H9 (cell line): ENCODE data around the gene SVOP. TPM values are rescaled to one million over a fixed set of nuclear protein-coding genes. Genes with fewer than 3 reads are reported as not detected.

Source experiments
- DNase-seq: peaks from one replicate; pipeline ENCODE4 v3.0.0-alpha.2; 2017
- H2AFZ ChIP-seq: one replicate; pipeline ENCODE4 v1.6.1; 2013; ENCODE audit warnings: mild to moderate bottlenecking, low read length, control low read depth, moderate library complexity
- H2AK5ac ChIP-seq: 2 replicates; pipeline ENCODE4 v1.6.1; 2013; ENCODE audit warnings: low read length, control low read depth, mixed read lengths; ENCODE audit not compliant: insufficient read length
- H2BK120ac ChIP-seq: one replicate; pipeline ENCODE4 v1.6.1; 2013; ENCODE audit warnings: low read depth, mild to moderate bottlenecking, low read length, control low read depth, inconsistent platforms; ENCODE audit not compliant: poor library complexity, severe bottlenecking
- H2BK12ac ChIP-seq: 2 replicates; pipeline ENCODE4 v1.6.1; 2013; ENCODE audit warnings: low read length, control low read depth, mixed read lengths, low read depth; ENCODE audit not compliant: insufficient read length
- H2BK15ac ChIP-seq: 2 replicates; pipeline ENCODE4 v1.6.1; 2013; ENCODE audit warnings: low read depth, low read length, control low read depth
- H2BK20ac ChIP-seq: one replicate; pipeline ENCODE4 v1.6.1; 2013; ENCODE audit warnings: low read depth, mild to moderate bottlenecking, low read length, control low read depth, inconsistent platforms; ENCODE audit not compliant: poor library complexity, severe bottlenecking
- H2BK5ac ChIP-seq: 2 replicates; pipeline ENCODE4 v1.6.1; 2013; ENCODE audit warnings: low read length, control low read depth, mixed read lengths; ENCODE audit not compliant: insufficient read length
- H3K14ac ChIP-seq: 2 replicates; pipeline ENCODE4 v1.6.1; 2013; ENCODE audit warnings: low read length, control low read depth; ENCODE audit not compliant: insufficient read depth
- H3K18ac ChIP-seq: 2 replicates; pipeline ENCODE4 v1.6.1; 2013; ENCODE audit warnings: low read depth, mild to moderate bottlenecking, mixed read lengths, low read length, control low read depth; ENCODE audit not compliant: insufficient read length
- H3K23ac ChIP-seq: 2 replicates; pipeline ENCODE4 v1.6.1; 2013; ENCODE audit warnings: low read length, control low read depth, mixed read lengths, low read depth; ENCODE audit not compliant: insufficient read length
- H3K23me2 ChIP-seq: 2 replicates; pipeline ENCODE4 v1.6.1; 2013; ENCODE audit warnings: low read depth, mild to moderate bottlenecking, mixed read lengths, low read length, control low read depth; ENCODE audit not compliant: insufficient read length, poor library complexity, severe bottlenecking
- H3K27ac ChIP-seq: 2 replicates; pipeline ENCODE4 v1.5.1; 2013; ENCODE audit warnings: low read length, control low read depth, mixed read lengths, low read depth; ENCODE audit not compliant: insufficient read length
- H3K27me3 ChIP-seq: 2 replicates; pipeline ENCODE4 v1.6.1; 2013; ENCODE audit warnings: low read length, control low read depth, inconsistent platforms; ENCODE audit not compliant: insufficient read depth
- H3K4ac ChIP-seq: 2 replicates; pipeline ENCODE4 v1.6.1; 2013; ENCODE audit warnings: low read depth, mild to moderate bottlenecking, control low read depth, inconsistent platforms, low read length, moderate library complexity
- H3K4me1 ChIP-seq: 2 replicates; pipeline ENCODE4 v1.6.1; 2013; ENCODE audit warnings: low read length, control low read depth, inconsistent platforms; ENCODE audit not compliant: insufficient read depth
- H3K4me2 ChIP-seq: 2 replicates; pipeline ENCODE4 v1.6.1; 2013; ENCODE audit warnings: low read length, control low read depth, mixed read lengths; ENCODE audit not compliant: insufficient read length, insufficient read depth
- H3K56ac ChIP-seq: 2 replicates; pipeline ENCODE4 v1.6.1; 2013; ENCODE audit warnings: low read depth, mild to moderate bottlenecking, mixed read lengths, low read length, control low read depth; ENCODE audit not compliant: insufficient read length
- H3K79me1 ChIP-seq: 2 replicates; pipeline ENCODE4 v1.6.1; 2013; ENCODE audit warnings: low read depth, mild to moderate bottlenecking, moderate library complexity, low read length, control low read depth, inconsistent platforms; ENCODE audit not compliant: insufficient read depth, poor library complexity, severe bottlenecking
- H3K79me2 ChIP-seq: 2 replicates; pipeline ENCODE4 v1.6.1; 2013; ENCODE audit warnings: low read length, control low read depth, inconsistent platforms; ENCODE audit not compliant: insufficient read depth
- H3K9ac ChIP-seq: 2 replicates; pipeline ENCODE4 v1.6.1; 2013; ENCODE audit warnings: low read length, control low read depth, mixed read lengths; ENCODE audit not compliant: insufficient read length; ENCODE audit errors: extremely low read depth
- H3K9me3 ChIP-seq: one replicate; pipeline ENCODE4 v1.6.1; 2013; ENCODE audit warnings: low read depth, low read length, inconsistent platforms; ENCODE audit not compliant: control insufficient read depth
- H3T11ph ChIP-seq: one replicate; pipeline ENCODE4 v1.6.1; 2013; ENCODE audit warnings: mild to moderate bottlenecking, low read length, control low read depth, inconsistent platforms
- H4K20me1 ChIP-seq: one replicate; pipeline ENCODE4 v1.6.1; 2013; ENCODE audit not compliant: control insufficient read depth, insufficient read length, insufficient read depth
- H4K5ac ChIP-seq: 2 replicates; pipeline ENCODE4 v1.6.1; 2013; ENCODE audit warnings: low read depth, mild to moderate bottlenecking, mixed read lengths, low read length, control low read depth; ENCODE audit not compliant: insufficient read length
- H4K8ac ChIP-seq: replicated peaks from 2 replicates; pipeline ENCODE4 v1.6.1; 2013; ENCODE audit warnings: low read length, control low read depth, mixed read lengths, low read depth; ENCODE audit not compliant: insufficient read length
- H4K91ac ChIP-seq: 2 replicates; pipeline ENCODE4 v1.6.1; 2013; ENCODE audit warnings: low read depth, mild to moderate bottlenecking, moderate library complexity, mixed read lengths, low read length, control low read depth; ENCODE audit not compliant: insufficient read length
- H3K27ac Mint-ChIP-seq, 3 experiments: 2 replicates in 2 of 3; 3 replicates in 1 of 3; pipeline ENCODE4 v1.8.0; 2020 to 2021; ENCODE audit warnings: mixed read lengths in 3 of 3, mild to moderate bottlenecking in 1 of 3, moderate library complexity in 1 of 3
- H3K27me3 Mint-ChIP-seq: 2 replicates; pipeline ENCODE4 v1.8.0; 2021; ENCODE audit warnings: low read depth, mild to moderate bottlenecking, moderate library complexity, mixed read lengths
- H3K36me3 Mint-ChIP-seq, 3 experiments: 2 replicates in 2 of 3; 3 replicates in 1 of 3; pipeline ENCODE4 v1.8.0; 2020 to 2021; ENCODE audit warnings: low read depth in 3 of 3, mixed read lengths in 3 of 3; ENCODE audit not compliant: insufficient read depth in 1 of 3
- H3K4me1 Mint-ChIP-seq, 2 experiments: 2 replicates each; pipeline ENCODE4 v1.8.0; 2020; ENCODE audit warnings: mixed read lengths in 2 of 2
- H3K4me3 Mint-ChIP-seq, 2 experiments: 2 replicates in 1 of 2; 3 replicates in 1 of 2; pipeline ENCODE4 v1.8.0; 2020 to 2021; ENCODE audit warnings: mild to moderate bottlenecking in 2 of 2, mixed read lengths in 2 of 2, moderate library complexity in 1 of 2
- H3K9me3 Mint-ChIP-seq, 2 experiments: 2 replicates in 1 of 2; 3 replicates in 1 of 2; pipeline ENCODE4 v1.8.0; 2020; ENCODE audit warnings: mild to moderate bottlenecking in 2 of 2, mixed read lengths in 2 of 2, moderate library complexity in 1 of 2
- whole genome bisulfite sequencing: extraction: QIAGEN DNeasy Blood & Tissue Kit; methylation state at CpG from one replicate; pipeline ENCODE4 v1.1.7; 2013; ENCODE audit warnings: missing lambda C conversion rate, low lambda C conversion rate, mixed read lengths; ENCODE audit not compliant: insufficient read length; ENCODE audit errors: extremely low coverage; 5-methylcytosine and 5-hydroxymethylcytosine counted together
- total RNA-seq: library from RNA; stranded (reverse); gene quantifications from 2 replicates; pipeline ENCODE4 v1.2.1, GENCODE V29; 2021
- TF ChIP-seq, protein P1 (sequence below): fragments of 200-600 bp; sonication (generic); conservative IDR thresholded peaks from 3 replicates; pipeline ENCODE4 v1.8.0; 2021; ENCODE audit warnings: antibody characterized with exemption, mild to moderate bottlenecking

The SVOP gene
- total RNA-seq, 1 experiment from 2014 or later, result 0.15 TPM

DNA sequence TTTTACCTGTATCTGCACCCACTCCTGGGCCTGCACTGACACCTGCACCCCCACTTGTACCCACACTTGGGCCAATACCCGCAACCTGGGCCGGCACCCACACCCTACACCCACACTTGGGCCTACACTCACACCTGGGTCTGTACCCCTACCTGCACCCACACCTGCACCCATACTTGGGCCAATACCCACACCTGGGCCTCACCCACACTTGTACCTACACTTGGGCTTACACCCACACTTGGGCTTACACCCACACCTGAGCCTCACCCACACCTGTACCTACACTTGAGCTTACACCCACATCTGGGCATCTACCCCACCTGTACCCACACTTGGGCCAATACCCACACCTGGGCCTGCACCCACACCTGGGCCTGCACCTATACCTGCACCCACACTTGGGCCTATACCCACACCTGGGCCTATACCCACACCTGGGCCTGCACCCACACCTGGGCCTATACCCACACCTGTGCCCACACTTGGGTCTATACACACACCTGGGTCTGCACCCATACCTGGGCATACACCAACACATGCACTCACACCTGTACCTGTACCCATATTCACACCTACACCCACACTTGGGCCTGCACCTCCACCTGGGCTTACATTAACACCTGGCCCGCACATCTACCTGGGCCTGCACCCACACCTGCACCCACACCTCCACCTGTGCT lies 101.8 kb downstream of the SVOP start:
- H3T11ph ChIP-seq, result no peak overlapping the region
- H4K5ac ChIP-seq, result no peak overlapping the region
- H2BK120ac ChIP-seq, result no peak overlapping the region
- H3K9me3 ChIP-seq, result no peaks in the 10 kb centered on the region
- H4K91ac ChIP-seq, result no peak overlapping the region
- Mint-ChIP-seq H3K27me3 (peaks cover 25% of the 10 kb centered on the region), H3K4me1 (no peaks in the 10 kb centered on the region; a peak in 1 of 4 replicates), H3K27ac (peak overlapping the region in 1 of 3 experiments; percentile 85; a peak in 2 of 7 replicates), H3K4me3 (no peak overlapping the region; a peak in 1 of 5 replicates), H3K36me3 (peaks cover 0 to 2% (median 0%) of the 10 kb centered on the region in 3 experiments; a peak in 2 of 7 replicates), H3K9me3 (no peaks in the 10 kb centered on the region; a peak in 2 of 5 replicates)
- no peak overlapping the region for H3K18ac ChIP-seq
- WGBS, result no CpG with 5 or more reads among the region's 3 CpGs
- no peak overlapping the region for H2BK20ac ChIP-seq
- no peak overlapping the region for H3K4me2 ChIP-seq
- H2BK12ac ChIP-seq, result no peak overlapping the region
- no peak for DNase-seq
- no peak overlapping the region for H3K56ac ChIP-seq
- no peaks in the 10 kb centered on the region for H3K23me2 ChIP-seq
- no peaks in the 10 kb centered on the region for H3K79me1 ChIP-seq
- no peak overlapping the region for H2BK5ac ChIP-seq
- H3K79me2 ChIP-seq, result no peaks in the 10 kb centered on the region
- H4K8ac ChIP-seq, result no peak overlapping the region
- H3K23ac ChIP-seq, result no peak overlapping the region
- H3K27me3 ChIP-seq, result no peaks in the 10 kb centered on the region
- no peak overlapping the region for H3K27ac ChIP-seq
- H4K20me1 ChIP-seq, result no peaks in the 10 kb centered on the region
- H2BK15ac ChIP-seq, result no peak overlapping the region
- H2AFZ ChIP-seq, result no peak overlapping the region
- no peak overlapping the region; the same call in 1 of the 2 replicates for H3K14ac ChIP-seq
- no peak overlapping the region for H3K9ac ChIP-seq
- H3K4ac ChIP-seq, result no peak overlapping the region
- TF ChIP-seq, protein P1, sequence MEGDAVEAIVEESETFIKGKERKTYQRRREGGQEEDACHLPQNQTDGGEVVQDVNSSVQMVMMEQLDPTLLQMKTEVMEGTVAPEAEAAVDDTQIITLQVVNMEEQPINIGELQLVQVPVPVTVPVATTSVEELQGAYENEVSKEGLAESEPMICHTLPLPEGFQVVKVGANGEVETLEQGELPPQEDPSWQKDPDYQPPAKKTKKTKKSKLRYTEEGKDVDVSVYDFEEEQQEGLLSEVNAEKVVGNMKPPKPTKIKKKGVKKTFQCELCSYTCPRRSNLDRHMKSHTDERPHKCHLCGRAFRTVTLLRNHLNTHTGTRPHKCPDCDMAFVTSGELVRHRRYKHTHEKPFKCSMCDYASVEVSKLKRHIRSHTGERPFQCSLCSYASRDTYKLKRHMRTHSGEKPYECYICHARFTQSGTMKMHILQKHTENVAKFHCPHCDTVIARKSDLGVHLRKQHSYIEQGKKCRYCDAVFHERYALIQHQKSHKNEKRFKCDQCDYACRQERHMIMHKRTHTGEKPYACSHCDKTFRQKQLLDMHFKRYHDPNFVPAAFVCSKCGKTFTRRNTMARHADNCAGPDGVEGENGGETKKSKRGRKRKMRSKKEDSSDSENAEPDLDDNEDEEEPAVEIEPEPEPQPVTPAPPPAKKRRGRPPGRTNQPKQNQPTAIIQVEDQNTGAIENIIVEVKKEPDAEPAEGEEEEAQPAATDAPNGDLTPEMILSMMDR, result no peak
- H2AK5ac ChIP-seq, result no peak overlapping the region
- H3K4me1 ChIP-seq, result no peaks in the 10 kb centered on the region
